ENCODE data around the gene ABHD16A. TPM values are rescaled to one million over a fixed set of nuclear protein-coding genes. Genes with fewer than 3 reads are reported as not detected.

Gene ABHD16A
- total RNA-seq, 1 donor from 2014 or later, result 26.9 TPM

GRCh38 chr6:31693535-31693934 lies 9.6 kb downstream of the ABHD16A start:
- no peak for DNase-seq (ENCODE audit: low spot score)
- intact Hi-C loops (cut with DNase I), result no loop called here

DNA sequence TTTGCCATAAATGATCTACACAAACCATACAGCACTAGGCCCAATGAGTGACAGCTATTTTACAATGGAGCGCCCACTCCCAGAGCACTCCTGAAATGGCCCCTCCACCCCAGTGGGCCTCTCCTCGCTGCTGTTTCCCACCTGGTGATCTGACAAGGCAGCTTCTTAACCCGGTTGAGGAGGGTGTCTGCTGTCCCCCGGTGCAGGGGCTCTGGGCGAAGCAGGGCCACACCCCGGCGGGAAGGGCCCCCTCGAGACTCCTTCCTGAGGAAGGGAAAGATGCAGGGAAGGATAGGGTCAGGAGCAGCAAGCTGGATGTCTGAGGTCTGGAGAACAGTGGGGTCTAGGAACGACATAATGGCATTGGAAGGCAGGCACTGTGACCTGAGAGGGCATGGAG lies 10.2 kb downstream of the ABHD16A start:
- intact Hi-C loops (cut with DNase I), result no loop called here
- no peak for DNase-seq (ENCODE audit: low spot score)

DNA sequence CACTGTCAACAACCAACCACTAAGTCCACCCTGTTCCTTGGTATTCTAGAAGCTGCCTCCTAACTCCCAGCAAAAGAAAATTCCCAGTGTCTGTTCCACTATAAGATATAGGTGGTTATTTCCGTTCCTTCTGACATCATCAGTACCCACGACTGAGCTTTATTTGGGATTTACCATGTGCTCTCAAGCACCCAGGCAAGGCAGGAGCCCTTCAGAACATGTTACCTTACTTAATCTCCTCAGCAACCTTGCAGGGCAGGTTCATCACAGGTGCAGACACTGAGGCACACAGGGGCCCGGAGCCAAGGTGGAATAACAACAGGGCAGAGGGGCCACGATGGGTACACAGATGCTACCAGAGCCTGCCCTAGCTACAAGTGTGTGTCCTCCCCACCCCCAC lies 10.8 kb downstream of the ABHD16A start:
- no peak for DNase-seq (ENCODE audit: low spot score)
- intact Hi-C loops (cut with DNase I), result no loop called here

DNA sequence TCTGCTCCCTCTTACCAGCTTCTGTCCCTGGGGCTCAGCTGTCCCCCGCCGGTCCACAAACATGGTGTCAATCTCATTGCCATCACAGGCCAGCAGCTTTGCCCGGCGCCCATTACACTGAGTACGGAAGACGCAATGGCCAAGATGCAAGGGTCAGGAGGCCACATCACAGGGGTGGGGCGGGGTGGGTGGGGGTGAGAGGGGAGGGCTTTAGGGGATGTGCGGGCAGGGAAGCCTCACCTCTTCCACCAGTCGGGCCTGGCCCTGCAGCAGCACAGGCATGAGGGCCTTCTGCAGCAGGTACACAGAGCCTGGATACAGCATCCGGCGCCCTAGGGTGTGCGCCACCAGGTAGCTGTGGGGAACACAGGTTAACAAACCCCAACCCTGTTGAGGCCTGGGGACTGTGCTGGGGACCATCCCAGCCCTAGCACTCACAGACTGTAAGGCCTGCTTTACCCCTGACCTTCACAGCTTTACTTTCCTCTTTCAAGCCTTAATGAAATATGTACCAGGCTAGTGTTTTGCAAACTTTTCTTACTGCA lies 11.5 kb downstream of the ABHD16A start:
- intact Hi-C loops (cut with DNase I), result no loop called here
- no peak for DNase-seq (ENCODE audit: low spot score)

DNA sequence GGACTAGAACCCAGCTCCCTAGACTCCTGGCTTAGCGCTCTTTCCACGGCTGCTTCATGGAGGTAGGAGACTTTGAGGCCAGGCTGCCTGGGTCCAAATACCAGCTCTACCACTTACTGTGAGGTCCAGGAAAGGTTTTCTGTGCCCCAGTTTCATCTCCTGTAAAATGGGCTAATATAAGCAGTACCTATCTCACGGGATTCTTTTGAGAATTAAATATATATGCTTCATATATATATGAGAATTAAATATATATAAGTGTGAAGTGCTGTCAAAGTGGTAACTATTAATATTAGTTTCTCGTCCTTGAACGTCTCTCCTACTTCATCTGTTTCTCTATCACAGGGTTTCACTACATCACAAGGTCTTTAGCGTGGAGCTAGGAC lies 12.1 kb downstream of the ABHD16A start:
- DNase-seq (ENCODE audit: low spot score), result no peak
- intact Hi-C loops (cut with DNase I), result no loop called here

DNA sequence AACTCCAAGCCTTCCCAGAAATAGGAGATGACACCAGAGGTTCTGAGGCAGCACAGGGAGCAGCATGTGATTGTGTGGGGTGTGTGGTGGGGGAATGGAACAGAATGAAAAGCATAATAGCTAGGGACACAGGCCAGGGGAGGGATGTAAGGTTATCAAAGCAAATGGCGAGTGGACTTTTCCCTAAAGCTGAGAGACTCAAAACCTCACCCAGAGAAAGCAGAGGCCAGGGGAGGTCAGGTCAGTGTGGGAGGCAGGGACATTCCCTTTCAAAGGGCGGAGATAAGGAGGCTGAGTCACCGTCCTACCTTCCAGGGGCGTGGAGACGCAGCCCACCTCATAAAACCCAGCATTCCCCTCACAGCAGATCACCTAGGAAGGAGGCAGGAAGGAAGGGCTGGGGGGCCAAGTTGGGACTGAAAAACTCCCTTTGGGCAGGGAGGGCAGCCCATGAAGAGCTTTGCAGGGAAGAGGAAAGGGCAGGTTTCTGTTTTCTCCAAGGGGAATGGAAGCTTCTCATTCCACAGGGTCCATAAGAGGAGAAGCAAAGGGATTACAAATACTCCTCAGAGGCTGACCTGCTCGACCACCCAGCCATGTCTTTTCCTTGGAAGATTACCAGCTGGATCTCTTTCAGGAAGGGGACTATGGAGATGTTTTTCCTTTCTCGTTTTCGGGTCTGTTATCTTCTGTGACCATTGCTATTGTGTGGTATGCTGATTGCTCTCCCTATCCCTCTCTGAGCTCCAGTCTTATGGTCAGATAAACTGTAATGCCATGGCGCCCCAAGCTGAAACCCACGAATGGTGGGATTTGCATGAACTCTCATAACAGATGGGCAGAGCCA lies 12.7 kb downstream of the ABHD16A start:
- intact Hi-C loops (cut with DNase I), result no loop called here
- no peak for DNase-seq (ENCODE audit: low spot score)

DNA sequence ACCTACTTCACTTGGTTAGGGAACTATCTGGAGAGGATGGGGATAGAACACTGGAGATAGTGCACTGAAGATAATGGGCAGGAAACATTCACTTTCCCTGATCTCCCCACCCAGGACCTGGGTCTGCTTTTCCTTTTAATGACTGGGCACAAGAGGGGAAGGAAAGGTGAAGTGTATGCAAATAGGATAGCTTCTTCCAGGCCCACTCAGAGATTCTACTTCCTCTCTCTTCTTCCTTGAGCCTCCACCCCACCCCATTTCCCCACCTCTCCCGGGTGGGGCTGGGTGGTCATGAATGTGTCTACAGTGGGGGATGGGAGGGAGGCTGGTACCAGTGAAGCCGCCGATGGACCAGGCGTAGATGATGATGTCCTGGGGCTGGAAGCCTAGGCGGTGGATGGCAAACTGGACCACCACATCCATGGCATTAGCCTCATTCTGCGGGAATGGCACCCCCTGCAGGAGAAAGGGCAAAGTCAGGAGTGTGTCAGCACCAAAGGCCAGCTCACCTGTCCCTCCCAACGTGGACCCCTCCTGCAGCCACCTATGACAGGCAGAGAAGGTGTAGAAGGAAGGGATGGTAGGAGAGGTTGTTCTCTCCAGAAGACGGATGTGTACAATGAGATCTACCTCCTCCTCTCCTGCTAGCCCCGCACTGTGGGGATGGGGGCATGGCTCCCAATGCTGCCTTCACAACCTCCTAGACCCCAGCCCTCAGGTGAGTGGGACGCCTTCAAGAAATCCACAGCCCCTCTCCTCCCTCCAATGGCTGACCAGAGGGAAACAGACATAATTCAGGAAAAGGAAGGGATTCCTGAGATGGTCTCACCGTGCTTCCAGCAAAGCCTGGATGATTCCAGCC lies 13.6 kb downstream of the ABHD16A start:
- no peak for DNase-seq (ENCODE audit: low spot score)
- intact Hi-C loops (cut with DNase I), result loop anchor here (10.0 kb wide), 1 partner anchor 175 kb away; the partner anchor contains the start of gene NEU1

DNA sequence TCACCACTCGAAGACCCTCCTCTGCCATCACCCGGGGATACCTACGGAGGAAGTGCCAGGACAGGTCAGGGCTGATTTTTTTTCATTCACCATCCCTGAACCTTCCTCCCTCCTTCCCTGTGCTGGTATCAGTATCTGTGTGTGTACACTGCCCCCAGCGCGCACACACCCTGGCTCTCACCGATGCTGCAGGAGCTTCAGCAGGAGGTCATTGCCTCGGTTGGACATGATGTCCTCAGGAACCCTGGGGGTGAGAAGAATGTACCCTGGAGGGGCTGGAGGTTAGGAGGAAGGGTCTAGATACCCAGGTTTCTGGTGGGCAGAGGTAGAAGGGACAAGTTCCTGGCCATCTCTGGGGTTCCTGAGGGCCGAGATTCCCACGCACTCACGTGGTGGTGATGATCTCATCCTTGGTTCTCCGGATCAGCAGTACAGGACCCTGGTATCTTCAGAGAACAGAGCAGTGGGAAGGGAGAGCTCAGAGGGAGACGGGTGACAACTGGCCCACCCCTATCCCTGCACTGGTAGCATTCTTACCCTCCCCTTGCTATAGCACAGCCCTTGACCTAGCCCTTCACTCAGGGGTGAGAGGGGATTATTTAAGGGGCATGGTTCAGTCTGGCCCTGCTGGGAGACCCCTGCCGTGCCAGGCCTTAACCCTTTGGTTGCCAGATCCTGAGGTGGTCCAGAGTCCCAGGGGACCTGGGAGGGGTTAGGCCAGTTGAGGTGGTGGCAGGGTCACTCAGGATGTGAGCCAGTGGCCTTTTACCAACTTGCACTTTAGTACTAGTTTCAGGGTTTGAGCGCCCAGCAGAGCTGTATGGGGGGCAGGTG lies 15.0 kb downstream of the ABHD16A start:
- DNase-seq (ENCODE audit: low spot score), result no peak
- intact Hi-C loops (cut with DNase I), result loop anchor here (10.0 kb wide), 1 partner anchor 177 kb away; the partner anchor contains the start of gene NEU1

- intact Hi-C loops (cut with DNase I), result loop anchor here (10.0 kb wide), 1 partner anchor 177 kb away; the partner anchor contains the start of gene NEU1
- DNase-seq (ENCODE audit: low spot score), result no peak
Measured at GRCh38 chr6:31687321-31687720, 15.8 kb downstream of the ABHD16A start.

GRCh38 chr6:31686483-31686882 lies 16.6 kb downstream of the ABHD16A start:
- DNase-seq (ENCODE audit: low spot score), result no peak
- intact Hi-C loops (cut with DNase I), result loop anchor here (10.0 kb wide), 1 partner anchor 178 kb away; the partner anchor contains the start of gene NEU1

DNA sequence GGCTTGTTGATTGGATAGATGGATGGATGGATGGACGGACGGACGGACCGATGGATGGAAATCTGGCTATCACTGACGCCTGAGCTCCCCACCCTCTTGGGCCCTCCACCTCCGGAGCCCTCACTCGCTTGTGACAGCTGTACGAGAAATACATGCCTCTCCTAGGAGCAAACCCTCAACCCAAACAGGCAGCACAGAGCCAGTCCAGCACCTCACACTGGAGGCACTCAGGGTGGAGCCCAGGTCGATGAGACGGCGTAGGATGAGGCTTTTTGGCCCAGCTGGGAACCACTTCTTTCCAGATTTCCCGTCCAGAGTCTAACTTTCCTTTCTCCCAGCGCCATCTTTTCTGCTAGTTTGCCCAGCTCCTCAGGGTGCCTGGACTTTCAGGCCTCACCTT lies 19.5 kb downstream of the ABHD16A start:
- no peak for DNase-seq (ENCODE audit: low spot score)
- intact Hi-C loops (cut with DNase I), result loop anchor here (5.0 to 10.0 kb wide), 3 partner anchors 181 to 269 kb away; partner anchors contain the start of genes EHMT2 and NEU1

- DNase-seq (ENCODE audit: low spot score), result no peak
- intact Hi-C loops (cut with DNase I), result loop anchor here (2.0 to 10.0 kb wide), 5 partner anchors 86 to 271 kb away; partner anchors contain the start of genes EHMT2 and NEU1
Measured at GRCh38 chr6:31681135-31681671, 21.9 kb downstream of the ABHD16A start.

GRCh38 chr6:31680226-31681134 lies 22.6 kb downstream of the ABHD16A start, which contains the start of gene LY6G5C:
Gene LY6G5C, minus strand, starts transcription at chr6:31681067. Its CDS starts 694 bp downstream, at chr6:31680373.
- DNase-seq (ENCODE audit: low spot score), result peak; percentile 93
- intact Hi-C loops (cut with DNase I), result loop anchor here (2.0 to 10.0 kb wide), 5 partner anchors 86 to 272 kb away; partner anchors contain the start of genes EHMT2 and NEU1

- intact Hi-C loops (cut with DNase I), result no loop called here
- no peak for DNase-seq (ENCODE audit: low spot score)
Measured at GRCh38 chr6:31677955-31678354, 25.2 kb downstream of the ABHD16A start.

DNA sequence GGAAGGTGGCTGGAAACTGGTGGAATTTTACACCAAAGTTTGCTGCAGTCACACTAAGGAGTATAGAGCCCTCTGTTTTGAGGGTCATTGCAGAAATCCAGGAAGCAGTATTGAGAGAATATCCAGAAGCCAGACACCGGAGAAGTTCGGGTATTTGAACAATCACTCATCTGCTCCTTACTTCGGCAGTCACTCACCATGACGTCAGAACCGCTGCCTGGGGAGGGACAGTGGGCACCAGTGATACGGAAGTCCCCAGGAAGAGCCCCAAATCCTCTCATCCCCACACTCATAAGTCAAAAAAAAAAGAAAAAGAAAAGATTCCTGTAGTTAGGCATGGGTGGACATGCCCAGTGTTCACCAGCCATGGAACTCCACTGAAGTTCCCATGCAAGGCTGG lies 26.2 kb downstream of the ABHD16A start:
- intact Hi-C loops (cut with DNase I), result no loop called here
- no peak for DNase-seq (ENCODE audit: low spot score)

GRCh38 chr6:31676322-31676903 lies 26.7 kb downstream of the ABHD16A start:
- intact Hi-C loops (cut with DNase I), result no loop called here
- DNase-seq (ENCODE audit: low spot score), result no peak

- intact Hi-C loops (cut with DNase I), result no loop called here
- DNase-seq (ENCODE audit: low spot score), result no peak
Measured at GRCh38 chr6:31669676-31670075, 33.4 kb downstream of the ABHD16A start, which contains the start of gene LY6G5B. Gene LY6G5B, plus strand, starts transcription at chr6:31669976. Its CDS starts 975 bp downstream, at chr6:31670951.

All from cardiac septum (tissue), 1 donor.